Measurements from ENCODE around the gene C4A. TPM values are rescaled to one million over a fixed set of nuclear protein-coding genes. Genes with fewer than 3 reads are reported as not detected.
"Not testable (repeated sequence)": the region's sequence is repeated elsewhere in the genome, so short reads cannot be mapped to it uniquely, and the experiment has no call there.

The C4A gene
- polyA plus RNA-seq (2011; rRNA removed), result 1.6 and 1.8 TPM in 2 replicates
- polyA plus RNA-seq (2012; cell fraction: cytosol; rRNA removed), result 1.0 and 1.6 TPM in 2 replicates
- 9.5 and 11.3 TPM in 2 replicates for polyA plus RNA-seq (2012; cell fraction: nucleus; rRNA removed)
- 1.3 to 1.4 TPM (median 1.4 TPM) in 3 replicates for polyA plus RNA-seq (2017; fragmentation: RNase III; extraction: RNeasy Plus Mini Kit Qiagen cat#74134 plus additional on column Dnase treatment)
- 2.3 and 3.5 TPM in 2 replicates for polyA minus RNA-seq (2011; rRNA and poly(A)+ RNA removed)

DNA sequence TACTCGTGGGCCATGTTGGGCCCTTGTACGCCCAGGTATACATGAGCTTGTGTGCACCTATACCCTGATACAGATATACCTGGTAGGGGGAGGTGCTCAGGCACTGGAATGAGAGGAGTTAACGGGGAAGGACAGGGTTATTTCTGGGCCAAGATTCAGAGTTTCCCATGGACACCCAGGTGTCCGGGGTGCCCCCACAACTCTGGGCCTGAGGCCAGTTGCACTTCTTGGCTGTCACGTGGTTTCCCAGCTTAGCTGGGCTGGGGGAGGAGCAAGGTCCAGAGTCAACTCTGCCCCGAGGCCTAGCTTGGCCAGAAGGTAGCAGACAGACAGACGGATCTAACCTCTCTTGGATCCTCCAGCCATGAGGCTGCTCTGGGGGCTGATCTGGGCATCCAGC lies at the start of gene C4A:
TSS of gene C4A (plus strand) at position 314 of the 400 bp plus-strand sequence. CDS start at position 365, 51 bp downstream.
- H3K4me3 ChIP-seq; H3K9me3 ChIP-seq; FAIRE-seq; DNase-seq (ENCODE audit: low read depth in 1 of 2, low spot score in 1 of 2); H3K27ac ChIP-seq; H3K4me1 ChIP-seq; POLR2A ChIA-PET; H3K4me2 ChIP-seq; CTCF ChIA-PET: not testable (repeated sequence)
- no CpG with 5 or more reads among the region's 7 CpGs for WGBS (ENCODE audit: missing lambda C conversion rate)
- ATAC-seq, result 0 out of 6 replicates have a peak, but pooled peaks of 1 of the 2 experiments have one; percentile 8

DNA sequence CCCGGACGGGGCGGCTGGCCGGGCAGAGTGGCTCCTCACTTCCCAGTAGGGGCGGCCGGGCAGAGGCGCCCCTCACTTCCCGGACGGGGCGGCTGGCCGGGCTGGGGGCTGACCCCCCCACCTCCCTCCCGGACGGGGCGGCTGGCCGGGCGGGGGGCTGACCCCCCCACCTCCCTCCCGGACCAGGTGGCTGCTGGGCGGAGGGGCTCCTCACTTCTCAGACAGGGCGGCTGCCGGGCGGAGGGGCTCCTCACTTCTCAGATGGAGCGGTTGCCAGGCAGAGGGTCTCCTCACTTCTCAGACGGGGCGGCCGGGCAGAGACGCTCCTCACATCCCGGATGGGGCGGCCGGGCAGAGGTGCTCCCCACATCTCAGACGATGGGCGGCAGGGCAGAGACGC lies 49.7 kb upstream of the C4A start:
- H3K27ac ChIP-seq; POLR2A ChIA-PET; H3K9me3 ChIP-seq; H3K4me2 ChIP-seq; FAIRE-seq; H3K4me1 ChIP-seq; H3K4me3 ChIP-seq; DNase-seq (ENCODE audit: low read depth in 1 of 2, low spot score in 1 of 2); CTCF ChIA-PET; ATAC-seq: not testable (repeated sequence)
- WGBS (ENCODE audit: missing lambda C conversion rate), result 92% methylated on average over 10 of the region's 32 CpGs

DNA sequence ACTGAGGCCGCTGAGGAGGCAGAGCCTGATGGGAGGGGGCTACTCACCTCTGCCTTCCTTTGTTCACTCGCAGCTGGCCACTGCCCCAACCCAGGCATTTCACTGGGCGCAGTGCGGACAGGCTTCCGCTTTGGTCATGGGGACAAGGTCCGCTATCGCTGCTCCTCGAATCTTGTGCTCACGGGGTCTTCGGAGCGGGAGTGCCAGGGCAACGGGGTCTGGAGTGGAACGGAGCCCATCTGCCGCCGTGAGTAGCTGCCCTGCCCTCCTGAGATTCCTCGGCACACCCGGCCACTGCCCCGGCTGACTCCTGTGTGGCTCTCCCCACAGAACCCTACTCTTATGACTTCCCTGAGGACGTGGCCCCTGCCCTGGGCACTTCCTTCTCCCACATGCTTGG lies 48.3 kb upstream of the C4A start:
- CTCF ChIA-PET, result no interaction called here
- no peak; a peak in 1 of 6 replicates for ATAC-seq
- no peak for DNase-seq (ENCODE audit: low read depth in 1 of 2, low spot score in 1 of 2)
- TF ChIP-seq CHD2 (IDR thresholded peaks at IDR 0.05; ENCODE audit: low read length, partially characterized antibody), result no peak
- no peak for TF ChIP-seq NPAS2 (CRISPR knock-in tag; IDR thresholded peaks at IDR 0.05; ENCODE audit: borderline replicate concordance)
- TF ChIP-seq MAZ (IDR thresholded peaks at IDR 0.05; ENCODE audit: borderline replicate concordance, low read depth, low read length), result no peak
- no peak for TF ChIP-seq HOXB5 (CRISPR knock-in tag; IDR thresholded peaks at IDR 0.05)
- no peak for TF ChIP-seq RNF2 (IDR thresholded peaks at IDR 0.05; ENCODE audit: borderline replicate concordance, low read depth)
- TF ChIP-seq MYC (IDR thresholded peaks at IDR 0.05; ENCODE audit: borderline replicate concordance, low read length), result no peak
- no peak for TF ChIP-seq CBX2 (IDR thresholded peaks at IDR 0.05; ENCODE audit: borderline replicate concordance, low read depth)
- no peak for TF ChIP-seq EHMT2 (IDR thresholded peaks at IDR 0.05; ENCODE audit: low read depth)
- TF ChIP-seq, protein P1, sequence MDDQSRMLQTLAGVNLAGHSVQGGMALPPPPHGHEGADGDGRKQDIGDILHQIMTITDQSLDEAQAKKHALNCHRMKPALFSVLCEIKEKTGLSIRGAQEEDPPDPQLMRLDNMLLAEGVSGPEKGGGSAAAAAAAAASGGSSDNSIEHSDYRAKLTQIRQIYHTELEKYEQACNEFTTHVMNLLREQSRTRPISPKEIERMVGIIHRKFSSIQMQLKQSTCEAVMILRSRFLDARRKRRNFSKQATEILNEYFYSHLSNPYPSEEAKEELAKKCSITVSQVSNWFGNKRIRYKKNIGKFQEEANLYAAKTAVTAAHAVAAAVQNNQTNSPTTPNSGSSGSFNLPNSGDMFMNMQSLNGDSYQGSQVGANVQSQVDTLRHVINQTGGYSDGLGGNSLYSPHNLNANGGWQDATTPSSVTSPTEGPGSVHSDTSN (IDR thresholded peaks at IDR 0.05), result no peak
- TF ChIP-seq SREBF2 (IDR thresholded peaks at IDR 0.05), result no peak
- TF ChIP-seq HOXB13 (CRISPR knock-in tag; IDR thresholded peaks at IDR 0.05; ENCODE audit: low read depth), result no peak
- TF ChIP-seq MAFK (IDR thresholded peaks at IDR 0.05; ENCODE audit: partially characterized antibody), result no peak
- no peak for TF ChIP-seq HDAC2 (IDR thresholded peaks at IDR 0.05)
- TF ChIP-seq NR3C1 (IDR thresholded peaks at IDR 0.05), result no peak
- no peak for TF ChIP-seq GATA3 (IDR thresholded peaks at IDR 0.05; ENCODE audit: borderline replicate concordance)
- no peaks in the 10 kb centered on the region for H3K9me3 ChIP-seq
- H3K27ac ChIP-seq, result no peak overlapping the region
- H3K4me2 ChIP-seq, result no peak overlapping the region
- no peak overlapping the region for H3K4me3 ChIP-seq
- POLR2A ChIA-PET, result no interaction called here
- H3K4me1 ChIP-seq, result no peaks in the 10 kb centered on the region; the same call in 2 of the 3 replicates
- no peak for FAIRE-seq
- 45% methylated on average over 4 of the region's 19 CpGs for WGBS (ENCODE audit: missing lambda C conversion rate)

DNA sequence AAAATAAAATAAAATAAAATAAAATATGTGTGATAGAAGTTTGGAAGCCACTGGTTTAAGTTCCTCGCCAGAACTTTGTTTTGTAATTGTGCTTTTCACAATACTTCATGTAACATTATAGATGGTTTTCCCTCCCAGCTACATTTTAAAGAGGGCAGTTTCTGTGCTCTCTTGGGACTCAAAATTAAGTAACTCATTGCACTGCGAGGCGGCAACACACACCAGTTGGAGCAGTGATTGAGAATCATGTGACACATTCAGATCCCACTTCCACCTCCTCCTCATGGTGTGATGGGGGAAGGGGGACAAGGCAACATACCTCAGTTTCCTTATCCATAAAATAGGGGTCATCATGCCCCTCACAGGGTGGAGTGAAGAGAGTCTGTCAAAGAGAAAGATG lies 46.8 kb upstream of the C4A start:
- Histone ChIP-seq H3K4me1 (no peaks in the 10 kb centered on the region; the same call in 2 of the 3 replicates), H3K9me3 (no peaks in the 10 kb centered on the region), H3K4me2 (no peak overlapping the region), H3K27ac (no peak overlapping the region), H3K4me3 (no peak overlapping the region)
- CTCF ChIA-PET, result interaction anchor here (2.3 kb wide), 1 partner anchor 17 kb away, joined by 10 read pairs; no protein-coding TSS in a partner anchor
- ATAC-seq (no peak), FAIRE-seq (no peak), DNase-seq (ENCODE audit: low read depth in 1 of 2, low spot score in 1 of 2) (no peak)
- TF ChIP-seq ZNF302 (CRISPR knock-in tag; IDR thresholded peaks at IDR 0.05), result no peak
- TF ChIP-seq NPAS2 (CRISPR knock-in tag; IDR thresholded peaks at IDR 0.05; ENCODE audit: borderline replicate concordance), result no peak
- no peak for TF ChIP-seq RCOR1 (IDR thresholded peaks at IDR 0.05; ENCODE audit: low read depth, low read length)
- TF ChIP-seq SMC3 (IDR thresholded peaks at IDR 0.05), result no peak
- TF ChIP-seq EP300 (IDR thresholded peaks at IDR 0.05), result no peak
- TF ChIP-seq EHF (CRISPR knock-in tag; IDR thresholded peaks at IDR 0.05), result no peak
- TF ChIP-seq, protein P1 (IDR thresholded peaks at IDR 0.05), result no peak
- no peak for TF ChIP-seq JUNB (IDR thresholded peaks at IDR 0.05)
- 80% methylated on average over 3 of the region's 3 CpGs for WGBS (ENCODE audit: missing lambda C conversion rate)
- POLR2A ChIA-PET, result no interaction called here
